K562 (cell line): ENCODE measurements around the gene HDAC7. TPM values are rescaled to one million over a fixed set of nuclear protein-coding genes. Genes with fewer than 3 reads are reported as not detected.

Experiments used
- ARID3A ChIP-seq: IDR thresholded peaks from 2 replicates; pipeline ENCODE4 v1.6.1; 2012; ENCODE audit warnings: low read depth, low read length, improper control_type of control experiment, borderline replicate concordance
- CEBPB ChIP-seq: fragments of 450-650 bp; IDR thresholded peaks from 2 replicates; pipeline ENCODE4 v1.6.1; 2016; ENCODE audit warnings: missing genetic modification characterization, missing compliant biosample characterization
- CREM ChIP-seq: IDR thresholded peaks from 2 replicates; pipeline ENCODE4 v1.6.1; 2014; ENCODE audit warnings: antibody characterized with exemption, low read depth
- DDX20 ChIP-seq: fragments of 450-650 bp; IDR thresholded peaks from 2 replicates; pipeline ENCODE4 v1.6.1; 2016; ENCODE audit warnings: missing genetic modification characterization, low read depth, mild to moderate bottlenecking, missing compliant biosample characterization, moderate library complexity
- ETS2 ChIP-seq: IDR thresholded peaks from 2 replicates; pipeline ENCODE4 v1.6.1; 2016; ENCODE audit warnings: borderline replicate concordance, missing genetic modification characterization, mild to moderate bottlenecking, moderate library complexity, missing compliant biosample characterization; ENCODE audit not compliant: poor library complexity, severe bottlenecking
- FOXJ3 ChIP-seq: sonication (generic); formaldehyde crosslinking; IDR thresholded peaks from 2 replicates; pipeline ENCODE4 v1.4.0; 2020; ENCODE audit warnings: mild to moderate bottlenecking, missing genetic modification reagents
- NKRF ChIP-seq: fragments of 450-650 bp; IDR thresholded peaks from 2 replicates; pipeline ENCODE4 v1.6.1; 2016; ENCODE audit warnings: borderline replicate concordance
- POU5F1 ChIP-seq: fragments of 150-350 bp; IDR thresholded peaks from 2 replicates; pipeline ENCODE4 v1.6.1; 2014; ENCODE audit warnings: borderline replicate concordance, low read length, low read depth, mild to moderate bottlenecking; ENCODE audit not compliant: partially characterized antibody
- PREB ChIP-seq: sonication (generic); formaldehyde crosslinking; IDR thresholded peaks from 2 replicates; pipeline ENCODE4 v1.8.1; 2023; ENCODE audit warnings: mild to moderate bottlenecking, missing genetic modification reagents
- PRPF4 ChIP-seq: fragments of 200-400 bp; formaldehyde crosslinking; IDR thresholded peaks from one replicate; pipeline ENCODE4 v1.6.1; 2017; ENCODE audit warnings: low read length, low read depth, mild to moderate bottlenecking; ENCODE audit not compliant: insufficient read depth, poor library complexity, severe bottlenecking
- PTTG1 ChIP-seq: fragments of 450-650 bp; IDR thresholded peaks from 2 replicates; pipeline ENCODE4 v1.6.1; 2016; ENCODE audit warnings: low read depth, mild to moderate bottlenecking, missing genetic modification characterization, missing compliant biosample characterization
- RAD21 ChIP-seq, 2 experiments: fragments of 250-450 bp in 1 of 2; fragments of 450-650 bp in 1 of 2; sonication (Bioruptor Pico) in 1 of 2; formaldehyde crosslinking in 1 of 2; IDR thresholded peaks in 1 of 2; conservative IDR thresholded peaks in 1 of 2; 2 replicates each; pipeline versions ENCODE4 v1.4.0 to v1.8.0; 2020 to 2022; ENCODE audit warnings: mild to moderate bottlenecking in 2 of 2, moderate library complexity in 1 of 2
- RBM22 ChIP-seq: fragments of 200-400 bp; formaldehyde crosslinking; IDR thresholded peaks from 2 replicates; pipeline ENCODE4 v1.6.1; 2018; ENCODE audit warnings: low read length, low read depth; ENCODE audit not compliant: poor library complexity, severe bottlenecking
- SIRT6 ChIP-seq: IDR thresholded peaks from one replicate; pipeline ENCODE4 v1.6.1; 2012; ENCODE audit warnings: low read depth, mild to moderate bottlenecking, control low read depth, inconsistent platforms, low read length, moderate library complexity
- SREBF2 ChIP-seq: sonication (generic); formaldehyde crosslinking; IDR thresholded peaks from 2 replicates; pipeline ENCODE4 v1.4.0; 2020; ENCODE audit warnings: mild to moderate bottlenecking, missing genetic modification reagents
- TCFL5 ChIP-seq: fragments of 250-450 bp; sonication (Bioruptor Pico); conservative IDR thresholded peaks from 2 replicates; pipeline ENCODE4 v1.6.1; 2021; ENCODE audit warnings: mild to moderate bottlenecking, moderate library complexity, matching md5 sums
- ZEB2 ChIP-seq: fragments of 450-650 bp; IDR thresholded peaks from 2 replicates; pipeline ENCODE4 v1.6.1; 2016
- ZFX ChIP-seq: sonication (generic); formaldehyde crosslinking; IDR thresholded peaks from 2 replicates; pipeline ENCODE4 v1.8.0; 2022; ENCODE audit warnings: mild to moderate bottlenecking, missing genetic modification reagents, moderate library complexity
- ZNF184 ChIP-seq: sonication (generic); formaldehyde crosslinking; IDR thresholded peaks from 2 replicates; pipeline ENCODE4 v1.5.0; 2020; ENCODE audit warnings: missing genetic modification reagents
- ZNF23 ChIP-seq: fragments of 250-450 bp; sonication (Bioruptor Pico); IDR thresholded peaks from 2 replicates; pipeline ENCODE4 v1.4.0; 2020; ENCODE audit warnings: mild to moderate bottlenecking
- polyA plus RNA-seq, 8 experiments: library from polyadenylated mRNA; depleted of rRNA in 4 of 8; stranded (reverse) in 5 of 8; unstranded in 3 of 8; fragments of >200 nt; fragmentation: Nextera tagmentation in 2 of 8; fragmentation: Illumina TruSeq in 1 of 8; extraction: Ambion mirVana in 2 of 8; extraction: Trizol in 1 of 8; gene quantifications; 2 replicates each; pipeline versions ENCODE4 v1.2.1 to v1.2.3, GENCODE V29; 2011 to 2014; ENCODE audit warnings: inconsistent platforms in 1 of 8, missing spikeins in 1 of 8
- total RNA-seq, 7 experiments: library from RNA; depleted of rRNA in 6 of 7; stranded (reverse); fragments of >200 nt in 6 of 7; fragmentation: Illumina TruSeq in 2 of 7; extraction: Trizol in 2 of 7; gene quantifications; 2 replicates each; pipeline versions ENCODE4 v1.2.1 to v1.2.3, GENCODE V29; 2011 to 2021; ENCODE audit warnings: low replicate concordance in 1 of 7
- TF ChIP-seq, protein P1 (sequence below): fragments of 450-650 bp; formaldehyde crosslinking; conservative IDR thresholded peaks from 2 replicates; pipeline ENCODE4 v1.4.0; 2022; ENCODE audit warnings: mild to moderate bottlenecking, missing genetic modification characterization

Gene HDAC7
- total and polyA plus RNA-seq, 9 of the 15 experiments (the other 6 are each of a cell fraction or from before 2014, with no cell fraction given) = 2.5 to 129 (median 31.1) TPM

DNA sequence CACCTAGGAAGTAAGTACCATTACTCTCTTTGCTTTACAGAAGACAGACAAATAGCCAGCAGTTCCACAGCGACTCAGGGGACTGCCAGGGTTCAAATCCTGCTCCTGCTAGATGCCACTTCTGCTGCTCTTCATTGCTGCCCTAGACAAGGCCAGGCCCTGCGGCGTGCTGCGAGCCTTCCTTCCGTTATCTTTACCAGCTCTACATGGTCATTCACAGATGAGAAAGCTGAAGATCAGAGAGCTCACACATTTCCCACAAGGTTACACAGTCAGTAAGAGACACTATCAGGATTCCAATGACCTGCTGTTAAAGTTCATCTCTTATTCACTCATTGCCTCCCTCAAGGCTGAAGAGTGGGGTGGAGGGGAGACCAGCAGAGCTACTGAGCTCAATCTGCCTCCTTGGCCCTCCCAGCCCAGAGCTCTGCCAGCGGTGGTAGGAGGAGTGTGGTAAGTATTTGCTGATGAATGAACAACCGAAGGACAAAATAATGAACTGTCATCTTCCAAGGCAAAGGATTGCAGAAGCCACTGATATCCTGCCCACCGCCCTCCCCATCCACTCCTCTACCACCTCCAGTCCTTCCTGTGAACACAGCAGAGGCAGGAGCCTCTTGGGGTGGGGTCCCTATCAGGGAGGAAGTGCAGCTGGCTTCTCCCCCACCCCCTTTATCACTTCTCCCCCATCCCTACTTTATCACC, 14.6 kb upstream of the HDAC7 start (continued):
- TF ChIP-seq DDX20 (tag) (no peak), ZFX (CRISPR knock-in tag) (peak; percentile 56), PRPF4 (no peak), SIRT6 (no peak), CEBPB (tag) (peak; percentile 48), PREB (CRISPR knock-in tag) (no peak), ETS2 (no peak), ARID3A (peak; percentile 50; the same call in 1 of the 2 replicates), NKRF (no peak), POU5F1 (no peak), RBM22 (no peak), PTTG1 (tag) (no peak), FOXJ3 (CRISPR knock-in tag) (no peak), ZNF184 (CRISPR knock-in tag) (no peak), RAD21 (CRISPR knock-in tag; conservative IDR thresholded peaks at IDR 0.05 in 1 of 2, IDR thresholded peaks at IDR 0.05 in 1 of 2) (no peak; a peak in 1 of 4 replicates), ZEB2 (no peak), TCFL5 (no peak), SREBF2 (CRISPR knock-in tag) (no peak), ZNF23 (no peak), CREM (0 out of 2 replicates have a peak, but pooled peaks have one; percentile 28)
- TF ChIP-seq, protein P1, sequence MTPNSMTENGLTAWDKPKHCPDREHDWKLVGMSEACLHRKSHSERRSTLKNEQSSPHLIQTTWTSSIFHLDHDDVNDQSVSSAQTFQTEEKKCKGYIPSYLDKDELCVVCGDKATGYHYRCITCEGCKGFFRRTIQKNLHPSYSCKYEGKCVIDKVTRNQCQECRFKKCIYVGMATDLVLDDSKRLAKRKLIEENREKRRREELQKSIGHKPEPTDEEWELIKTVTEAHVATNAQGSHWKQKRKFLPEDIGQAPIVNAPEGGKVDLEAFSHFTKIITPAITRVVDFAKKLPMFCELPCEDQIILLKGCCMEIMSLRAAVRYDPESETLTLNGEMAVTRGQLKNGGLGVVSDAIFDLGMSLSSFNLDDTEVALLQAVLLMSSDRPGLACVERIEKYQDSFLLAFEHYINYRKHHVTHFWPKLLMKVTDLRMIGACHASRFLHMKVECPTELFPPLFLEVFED (CRISPR knock-in tag) = no peak
